Urinary bladder (tissue), 4 donors: ENCODE data around the gene ANO10. TPM values are rescaled to one million over a fixed set of nuclear protein-coding genes. Genes with fewer than 3 reads are reported as not detected.

ENCODE experiments used
- DNase-seq: peaks from one replicate; pipeline ENCODE4 v3.0.0-alpha.2; 2015; ENCODE audit errors: extremely low spot score
- H3K27ac ChIP-seq: one replicate; pipeline ENCODE4 v1.5.1; 2013; ENCODE audit warnings: low read depth, mild to moderate bottlenecking, moderate library complexity
- H3K36me3 ChIP-seq: one replicate; pipeline ENCODE4 v1.6.1; 2013; ENCODE audit warnings: mild to moderate bottlenecking, moderate library complexity; ENCODE audit not compliant: insufficient read depth
- H3K4me1 ChIP-seq: one replicate; pipeline ENCODE4 v1.6.1; 2013; ENCODE audit warnings: mild to moderate bottlenecking, moderate library complexity; ENCODE audit not compliant: insufficient read depth
- H3K4me3 ChIP-seq: one replicate; pipeline ENCODE4 v1.5.1; 2013; ENCODE audit warnings: low read depth, low read length
- WGBS: extraction: QIAGEN DNeasy Blood & Tissue Kit; methylation state at CpG from one replicate; pipeline ENCODE4 v1.1.7; 2013; 5-methylcytosine and 5-hydroxymethylcytosine counted together
- polyA plus RNA-seq: library from polyadenylated mRNA; stranded (reverse); fragments of 200-250 nt; gene quantifications from one replicate; pipeline ENCODE4 v1.2.3, GENCODE V29; 2013
- total RNA-seq: library from RNA; depleted of rRNA; stranded (reverse); fragments of >200 nt; gene quantifications from one replicate; pipeline ENCODE4 v1.2.3, GENCODE V29; 2014
- donor health status: healthy with polysubstance abuse.
- donor health status: healthy.

ANO10 gene
- total and polyA plus RNA-seq, 2 donors = 25.1 to 33.3 TPM

GRCh38 chr3:43445820-43446219, 176.0 kb downstream of the ANO10 start:
- Histone ChIP-seq H3K4me1 (no peaks in the 10 kb centered on the region), H3K27ac (no peak overlapping the region), H3K4me3 (no peak overlapping the region), H3K36me3 (no peaks in the 10 kb centered on the region)
- no peak for DNase-seq
- WGBS = 57% methylated on average over 4 of the region's 4 CpGs

- DNase-seq = no peak
- Histone ChIP-seq H3K36me3 (no peaks in the 10 kb centered on the region), H3K4me3 (no peak overlapping the region), H3K4me1 (no peaks in the 10 kb centered on the region), H3K27ac (no peak overlapping the region)
- WGBS = 97% methylated on average over 2 of the region's 2 CpGs
Measured at GRCh38 chr3:43442872-43443395, 178.9 kb downstream of the ANO10 start.

- Histone ChIP-seq H3K36me3 (no peaks in the 10 kb centered on the region), H3K4me3 (no peak overlapping the region), H3K27ac (no peak overlapping the region), H3K4me1 (no peaks in the 10 kb centered on the region)
- WGBS = 87% methylated on average over 3 of the region's 3 CpGs
- DNase-seq = no peak
Measured at GRCh38 chr3:43436507-43437140, 185.2 kb downstream of the ANO10 start.

- DNase-seq = no peak
- H3K4me3 ChIP-seq = no peak overlapping the region
- no peaks in the 10 kb centered on the region for H3K4me1 ChIP-seq
- no peak overlapping the region for H3K27ac ChIP-seq
- H3K36me3 ChIP-seq = no peaks in the 10 kb centered on the region
Measured at GRCh38 chr3:43435706-43436105, 186.1 kb downstream of the ANO10 start.

- Histone ChIP-seq H3K4me3 (no peak overlapping the region), H3K4me1 (no peaks in the 10 kb centered on the region), H3K27ac (no peak overlapping the region), H3K36me3 (no peaks in the 10 kb centered on the region)
- 69% methylated on average over 2 of the region's 2 CpGs for WGBS
- DNase-seq = no peak
Measured at GRCh38 chr3:43434431-43434830, 187.4 kb downstream of the ANO10 start.

- no peak for DNase-seq
- Histone ChIP-seq H3K27ac (no peak overlapping the region), H3K4me1 (no peaks in the 10 kb centered on the region), H3K36me3 (peaks cover 3% of the 10 kb centered on the region), H3K4me3 (no peak overlapping the region)
- WGBS = 86% methylated on average over 2 of the region's 2 CpGs
Measured at GRCh38 chr3:43432462-43432861, 189.3 kb downstream of the ANO10 start.

GRCh38 chr3:43426388-43426787, 195.4 kb downstream of the ANO10 start:
- Histone ChIP-seq H3K4me3 (no peak overlapping the region), H3K4me1 (no peaks in the 10 kb centered on the region), H3K27ac (no peak overlapping the region), H3K36me3 (peaks cover 5% of the 10 kb centered on the region)
- 51% methylated on average over 1 of the region's 1 CpG for whole genome bisulfite sequencing
- DNase-seq = no peak

GRCh38 chr3:43425829-43426228, 196.0 kb downstream of the ANO10 start:
- H3K4me3 ChIP-seq = no peak overlapping the region
- peaks cover 5% of the 10 kb centered on the region for H3K36me3 ChIP-seq
- 94% methylated on average over 4 of the region's 4 CpGs for WGBS
- no peak for DNase-seq
- no peak overlapping the region for H3K27ac ChIP-seq
- H3K4me1 ChIP-seq = no peaks in the 10 kb centered on the region

- WGBS = 52% methylated on average over 3 of the region's 3 CpGs
- Histone ChIP-seq H3K4me1 (no peaks in the 10 kb centered on the region), H3K27ac (no peak overlapping the region), H3K4me3 (no peak overlapping the region), H3K36me3 (peaks cover 5% of the 10 kb centered on the region)
- DNase-seq = no peak
Measured at GRCh38 chr3:43423639-43424038, 198.2 kb downstream of the ANO10 start.

GRCh38 chr3:43423142-43423541, 198.7 kb downstream of the ANO10 start:
- WGBS = 60% methylated on average over 3 of the region's 3 CpGs
- no peak for DNase-seq
- Histone ChIP-seq H3K36me3 (peaks cover 3% of the 10 kb centered on the region), H3K27ac (no peak overlapping the region), H3K4me1 (no peaks in the 10 kb centered on the region), H3K4me3 (no peak overlapping the region)

- DNase-seq = no peak
- Histone ChIP-seq H3K4me1 (no peaks in the 10 kb centered on the region), H3K4me3 (no peak overlapping the region), H3K36me3 (no peaks in the 10 kb centered on the region), H3K27ac (no peak overlapping the region)
- 58% methylated on average over 8 of the region's 8 CpGs for WGBS
Measured at GRCh38 chr3:43418601-43419272, 203.1 kb downstream of the ANO10 start.

- 95% methylated on average over 11 of the region's 11 CpGs for WGBS
- no peaks in the 10 kb centered on the region for H3K4me1 ChIP-seq
Measured at GRCh38 chr3:43417133-43417532, 204.7 kb downstream of the ANO10 start.

GRCh38 chr3:43415088-43415487, 206.7 kb downstream of the ANO10 start:
- DNase-seq = no peak
- over 99% methylated on average over 5 of the region's 5 CpGs for WGBS
- Histone ChIP-seq H3K4me1 (no peaks in the 10 kb centered on the region), H3K4me3 (no peak overlapping the region), H3K27ac (no peak overlapping the region), H3K36me3 (no peaks in the 10 kb centered on the region)

More at GRCh38 chr3:43417133-43417532, 204.7 kb downstream of the ANO10 start:
- no peak overlapping the region for H3K27ac ChIP-seq
- no peaks in the 10 kb centered on the region for H3K36me3 ChIP-seq
- no peak for DNase-seq
- H3K4me3 ChIP-seq = no peak overlapping the region

- Histone ChIP-seq H3K4me3 (no peak overlapping the region), H3K27ac (no peak overlapping the region), H3K4me1 (no peaks in the 10 kb centered on the region), H3K36me3 (no peaks in the 10 kb centered on the region)
- WGBS = 77% methylated on average over 7 of the region's 7 CpGs
- DNase-seq = no peak
Measured at GRCh38 chr3:43413676-43414368, 208.0 kb downstream of the ANO10 start.
